Stimulated activated CD8-positive, alpha-beta memory T cell treated with anti-CD3 and anti-CD28 coated beads, Interleukin-12 subunit alpha, Interleukin-12 subunit beta, amount 100 ng/mL, for 24 hours (primary cell): ENCODE results near the gene COL5A1.

Experiments used
- DNase-seq: peaks from one replicate; pipeline ENCODE4 v3.0.0-alpha.2; 2020; ENCODE audit errors: extremely low read depth

The COL5A1 gene

DNA sequence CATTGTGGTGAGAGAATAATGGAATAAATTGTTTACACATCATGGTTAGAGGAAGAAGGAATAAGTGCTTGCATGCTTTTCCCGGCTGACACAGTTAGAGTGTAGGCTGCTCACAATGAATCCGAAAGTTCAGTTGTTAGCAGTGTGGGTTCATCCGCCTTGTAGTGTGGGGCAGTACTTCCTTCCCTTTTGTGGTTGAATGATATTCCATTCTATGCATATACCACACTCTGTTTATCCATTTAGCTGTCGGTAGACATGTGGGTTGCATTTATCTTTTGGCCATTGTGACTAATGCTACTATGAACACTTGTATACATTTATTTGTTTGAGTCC, 84.0 kb downstream of the COL5A1 start:
- no peak for DNase-seq

DNA sequence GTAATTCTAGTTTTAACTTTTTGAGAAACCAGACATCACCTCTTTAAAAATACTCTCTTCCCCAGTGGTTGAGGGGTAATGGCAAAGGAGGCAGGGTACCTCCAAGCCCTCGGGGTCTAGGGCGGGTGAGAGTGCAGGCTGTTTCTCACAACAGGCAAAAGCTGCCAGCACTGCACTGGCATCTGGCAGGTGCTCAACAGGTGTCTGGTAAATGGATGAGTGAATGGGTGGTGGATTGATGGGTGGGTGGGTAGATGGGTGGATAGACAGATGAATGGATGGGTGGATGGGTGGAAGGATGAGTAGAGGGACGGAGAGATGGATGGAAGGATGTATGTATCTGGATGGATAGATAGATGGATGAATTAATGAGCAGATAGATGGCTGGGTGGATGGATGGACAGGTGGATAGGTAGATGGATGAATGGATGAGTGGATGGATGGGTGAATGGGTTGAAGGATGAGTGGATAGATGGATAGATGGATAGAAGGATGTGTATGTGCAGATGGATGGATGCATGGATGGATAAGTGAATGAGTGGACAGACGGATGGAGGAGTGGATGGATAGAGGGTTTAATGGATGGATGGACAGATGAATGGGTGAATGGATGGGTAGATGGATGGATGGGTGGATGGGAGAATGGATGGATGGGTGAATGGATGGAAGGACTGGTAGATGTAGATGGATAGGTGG, 84.6 kb downstream of the COL5A1 start:
- no peak for DNase-seq

DNA sequence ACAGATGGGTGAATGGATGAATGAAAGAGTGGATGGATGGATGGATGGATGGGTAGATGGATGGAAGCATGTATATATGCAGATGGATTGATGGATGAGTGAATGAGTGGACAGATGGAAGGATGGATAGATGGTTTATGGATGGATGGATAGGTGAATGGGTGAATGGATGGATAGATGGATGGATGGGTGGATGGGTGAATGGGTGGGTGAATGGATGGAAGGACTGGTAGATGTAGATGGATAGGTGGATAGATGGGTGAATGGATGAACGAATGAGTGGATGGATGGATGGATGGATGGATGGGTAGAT, 85.1 kb downstream of the COL5A1 start:
- no peak for DNase-seq

DNA sequence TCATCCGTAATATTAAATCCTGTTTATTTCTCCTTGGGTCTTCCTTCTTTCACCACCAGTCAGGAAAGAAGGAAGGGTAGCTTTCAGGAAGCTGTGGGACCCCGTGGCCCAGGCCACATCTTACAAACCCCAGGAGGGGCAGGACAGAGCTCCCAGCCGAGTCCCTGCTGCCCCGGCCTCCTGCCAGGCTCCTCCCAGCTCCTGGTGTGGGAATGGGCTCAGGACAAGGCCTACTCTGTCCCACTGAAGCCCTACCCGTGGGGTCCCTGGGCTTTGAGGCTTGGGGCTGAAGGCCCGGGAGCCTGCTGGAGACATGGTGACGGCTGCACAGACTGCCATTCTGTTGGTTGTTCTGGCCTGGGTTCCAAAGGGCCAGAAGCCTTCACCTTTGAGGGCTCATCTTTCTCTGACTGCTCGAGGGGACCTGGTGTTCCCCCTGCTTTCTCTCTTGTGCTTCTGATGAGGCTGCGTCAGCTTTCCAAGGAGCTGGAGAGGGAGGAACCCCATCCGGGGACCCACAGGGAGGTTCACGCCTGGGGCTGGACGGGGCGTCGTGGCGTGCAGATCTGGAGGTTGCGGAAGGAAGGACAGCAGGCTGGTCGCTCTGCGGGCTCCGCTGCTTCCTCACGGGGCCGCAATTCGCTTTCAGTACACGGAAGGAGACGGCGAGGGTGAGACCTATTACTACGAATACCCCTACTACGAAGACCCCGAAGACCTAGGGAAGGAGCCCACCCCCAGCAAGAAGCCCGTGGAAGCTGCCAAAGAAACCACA, 86.6 kb downstream of the COL5A1 start:
- DNase-seq: no peak

DNA sequence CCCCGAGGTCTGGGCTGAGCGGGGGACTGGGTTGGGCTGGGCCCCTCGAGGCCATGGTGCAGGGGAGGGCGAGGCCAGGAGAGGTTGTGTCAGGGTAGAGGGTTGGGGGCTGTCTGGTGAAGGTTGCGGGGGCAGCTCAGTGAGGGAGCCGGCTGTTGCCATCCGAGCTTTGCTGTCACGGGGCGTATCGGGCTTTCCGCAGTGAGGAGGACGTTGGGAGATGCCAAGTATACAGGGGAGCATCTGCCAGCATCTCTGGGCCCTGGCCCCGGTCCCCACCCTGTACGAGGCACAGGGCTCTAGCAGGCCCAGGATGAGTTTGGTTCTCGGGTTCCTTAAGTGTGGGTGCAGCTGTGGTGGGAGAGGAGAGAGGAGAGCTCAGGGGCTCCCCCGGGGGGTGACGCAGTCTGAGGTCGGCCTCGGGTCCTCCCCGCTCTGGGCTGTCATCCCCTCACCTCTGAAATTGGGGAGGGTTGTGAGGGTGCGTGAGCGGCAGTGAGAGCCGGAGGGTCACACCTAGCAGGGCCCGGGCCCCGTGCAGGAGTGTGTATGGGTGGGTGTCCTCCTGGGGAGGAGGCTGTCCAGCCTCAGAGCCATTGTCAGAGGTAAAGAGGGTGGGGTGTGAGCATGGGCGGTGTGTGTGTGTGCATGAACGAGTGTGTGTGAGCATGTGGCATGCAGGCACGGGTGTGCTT, 87.3 kb downstream of the COL5A1 start:
- DNase-seq: no peak

DNA sequence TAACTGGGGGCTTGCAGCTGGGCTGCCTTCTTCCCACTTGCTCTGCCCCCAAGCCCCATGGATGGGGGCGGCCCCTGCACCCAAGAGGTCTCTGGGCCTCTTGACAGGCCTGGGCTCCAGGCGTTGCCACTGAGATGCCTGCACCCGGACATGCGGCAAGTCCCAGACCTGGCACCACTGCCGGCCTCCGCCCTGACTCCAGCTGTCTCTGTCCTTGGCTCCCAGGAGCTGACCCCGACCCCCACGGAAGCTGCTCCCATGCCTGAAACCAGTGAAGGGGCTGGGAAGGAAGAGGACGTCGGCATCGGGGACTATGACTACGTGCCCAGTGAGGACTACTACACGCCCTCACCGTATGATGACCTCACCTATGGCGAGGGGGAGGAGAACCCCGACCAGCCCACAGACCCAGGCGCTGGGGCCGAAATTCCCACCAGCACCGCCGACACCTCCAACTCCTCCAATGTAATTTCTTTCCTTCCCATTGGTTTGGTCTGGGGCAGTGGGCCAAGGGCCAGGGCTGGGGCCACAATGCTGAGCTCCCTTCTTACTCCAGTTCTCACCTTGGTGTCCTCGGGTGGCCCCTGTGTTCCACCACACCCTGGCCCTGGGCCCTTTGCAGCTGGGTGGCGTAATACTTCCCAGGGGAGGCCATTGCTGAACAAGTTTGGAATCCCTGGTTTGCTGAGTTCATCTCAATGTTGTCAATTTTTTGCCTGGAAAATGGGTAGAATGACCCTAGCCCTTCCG, 88.6 kb downstream of the COL5A1 start:
- no peak for DNase-seq

DNA sequence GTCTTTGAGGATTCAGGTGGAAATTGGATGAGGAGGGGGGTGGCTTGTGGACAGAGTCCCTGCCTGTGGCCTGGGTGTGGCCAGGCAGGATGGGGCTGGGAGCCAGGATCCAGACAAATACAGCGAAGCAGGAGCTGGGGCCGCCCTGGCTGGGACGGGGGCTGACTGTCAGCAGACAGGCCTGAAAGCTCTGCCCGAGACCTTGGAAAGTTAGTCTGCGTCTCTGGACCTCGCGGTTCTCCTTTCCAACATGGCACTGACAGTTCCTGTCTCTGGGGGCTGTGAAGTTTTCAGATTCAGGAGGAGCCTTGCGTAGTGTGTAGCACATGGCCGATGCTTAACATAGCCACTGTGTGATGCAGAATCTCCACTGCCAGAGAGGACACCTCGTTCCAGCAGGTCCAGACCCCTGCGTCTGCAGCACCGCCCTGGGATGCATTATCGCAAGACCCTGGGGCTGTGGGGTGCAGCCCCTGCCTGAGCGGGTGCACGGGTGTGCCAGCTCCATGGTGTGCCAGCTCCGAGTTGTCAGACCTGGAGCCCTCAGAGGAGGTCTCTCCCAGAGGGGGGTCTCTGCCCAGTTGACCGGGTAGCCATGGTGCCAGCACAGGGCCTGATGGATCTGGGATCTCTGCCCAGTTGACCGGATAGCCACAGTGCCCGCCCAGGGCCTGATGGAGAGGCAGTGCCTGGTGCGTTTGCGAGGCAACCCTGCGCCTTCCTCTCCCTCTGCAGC, 89.3 kb downstream of the COL5A1 start:
- no peak for DNase-seq

DNA sequence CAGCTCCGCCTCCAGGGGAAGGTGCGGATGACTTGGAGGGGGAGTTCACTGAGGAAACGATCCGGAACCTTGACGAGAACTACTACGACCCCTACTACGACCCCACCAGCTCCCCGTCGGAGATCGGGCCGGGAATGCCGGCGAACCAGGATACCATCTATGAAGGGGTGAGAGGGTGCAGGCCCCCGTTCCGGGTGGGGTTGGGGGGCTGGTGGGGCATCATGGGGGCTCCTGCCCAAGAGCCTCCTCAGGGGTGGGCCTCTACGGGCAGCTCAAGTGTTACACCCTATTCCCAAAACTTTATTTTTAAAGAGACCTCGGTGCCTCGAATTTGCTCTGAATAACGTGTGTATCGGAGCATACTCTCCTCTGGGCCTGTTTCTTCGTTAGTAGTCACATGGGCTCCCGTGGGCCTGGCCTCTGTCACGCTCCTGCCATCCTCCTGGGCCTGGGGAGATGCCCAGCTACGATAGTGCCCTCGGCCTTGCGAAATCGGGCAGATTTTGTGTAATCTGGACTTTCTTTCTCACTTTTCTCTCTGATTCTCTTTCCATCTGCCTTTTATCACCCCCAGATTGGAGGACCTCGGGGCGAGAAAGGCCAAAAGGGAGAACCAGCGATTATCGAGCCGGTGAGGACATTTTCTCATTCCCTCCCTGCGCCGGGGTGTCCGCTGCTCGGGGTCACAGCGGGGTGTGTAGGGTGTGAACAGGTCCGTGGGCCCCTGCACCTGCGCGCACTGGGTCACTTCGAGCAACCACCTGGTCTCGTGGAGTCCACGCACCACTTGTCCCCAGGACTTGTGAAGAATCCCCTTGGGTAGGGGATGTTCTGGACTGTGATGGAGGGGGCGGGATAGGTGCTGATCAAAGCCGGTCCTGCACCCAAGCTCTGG, 90.1 kb downstream of the COL5A1 start:
- DNase-seq: no peak

DNA sequence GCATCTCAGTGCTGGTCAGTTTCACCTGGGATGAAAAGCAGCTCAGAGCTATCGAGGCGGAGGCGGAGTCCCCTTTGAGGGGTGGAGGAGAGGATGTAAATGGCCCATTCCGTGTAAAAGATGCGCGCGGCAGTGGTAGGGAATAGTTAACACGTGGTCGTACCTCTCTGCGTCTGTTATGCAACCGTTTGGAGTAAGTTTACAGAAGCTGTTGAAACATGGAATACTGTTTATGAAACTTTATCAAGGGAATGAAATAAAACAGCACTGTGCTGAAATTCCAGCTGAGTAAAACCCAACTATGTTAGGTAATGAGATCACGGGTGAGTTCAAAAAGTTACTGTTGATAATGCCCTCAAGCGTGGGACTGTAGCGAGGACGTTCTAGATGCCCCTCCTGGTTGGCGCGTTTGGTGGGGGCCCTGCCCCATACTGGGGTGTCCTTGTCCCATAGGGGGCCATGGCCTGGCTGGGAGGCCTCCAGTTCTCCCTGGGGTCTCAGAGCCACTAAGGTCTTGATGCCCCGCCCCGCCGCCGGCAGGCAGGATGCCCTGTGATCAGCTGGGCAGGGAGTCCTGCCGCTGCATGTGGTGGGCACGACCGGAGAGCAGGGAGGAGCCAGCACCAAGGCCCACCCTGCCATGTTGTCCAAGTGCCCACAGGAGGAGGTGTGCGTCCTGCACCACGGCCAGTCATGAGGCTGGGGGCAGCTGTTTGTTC, 90.9 kb downstream of the COL5A1 start:
- no peak for DNase-seq

DNA sequence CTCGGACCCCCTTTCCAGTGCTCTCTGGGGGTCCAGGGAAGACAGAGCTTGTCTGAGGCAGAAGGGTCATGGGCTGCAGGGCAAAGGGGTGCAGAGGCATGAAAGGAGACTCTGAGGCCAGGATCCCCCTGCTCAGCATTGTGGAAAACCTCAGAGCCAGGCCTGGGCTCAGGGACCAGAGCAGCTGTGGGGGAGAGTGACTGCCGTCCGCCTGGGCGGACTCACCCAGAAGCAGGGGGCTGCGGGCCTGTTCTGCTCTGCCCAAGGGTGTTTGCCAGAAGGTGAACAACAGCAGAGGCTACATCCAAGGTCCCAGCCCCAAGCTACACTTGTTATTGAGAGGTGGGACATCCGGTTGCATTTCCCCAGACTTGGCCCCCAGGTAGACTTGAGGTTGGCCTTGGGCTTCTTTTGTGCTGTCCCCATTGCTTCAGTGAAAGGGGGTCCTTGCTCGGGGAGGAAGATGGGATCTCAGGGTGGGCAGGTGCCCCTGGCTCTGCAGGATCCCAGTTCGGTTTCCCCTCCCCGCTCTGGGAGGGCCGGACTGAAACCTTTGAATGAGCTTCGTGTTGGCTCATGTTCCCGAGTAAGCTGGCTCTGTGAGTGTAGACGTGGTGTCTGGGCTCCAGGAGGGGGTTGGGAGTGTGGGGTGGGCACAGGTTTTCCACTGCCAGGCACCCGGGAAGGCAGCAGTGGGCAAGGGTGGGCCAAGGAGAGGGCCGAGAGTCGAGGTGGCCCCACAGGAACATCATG, 92.1 kb downstream of the COL5A1 start:
- DNase-seq: no peak

DNA sequence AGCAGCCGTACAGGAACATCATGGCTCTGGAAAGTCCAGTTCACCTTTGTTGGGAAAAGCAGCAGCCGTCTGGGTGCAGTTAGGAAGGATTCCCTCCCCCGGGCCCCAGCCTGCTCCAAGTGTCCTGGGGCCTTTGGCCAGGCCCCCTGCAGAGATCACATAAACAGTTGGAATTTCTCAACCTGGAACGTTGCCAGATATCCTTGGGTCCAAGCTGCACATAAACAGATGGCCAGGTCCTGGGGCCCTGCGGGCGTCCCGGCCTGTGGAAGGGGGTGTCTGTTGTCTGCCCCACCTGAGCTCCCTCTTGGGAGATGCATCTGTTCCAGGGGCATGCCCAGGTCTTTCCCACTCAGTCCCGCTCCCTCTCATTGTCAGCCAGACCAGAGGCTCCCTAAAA, 92.7 kb downstream of the COL5A1 start:
- no peak for DNase-seq

DNA sequence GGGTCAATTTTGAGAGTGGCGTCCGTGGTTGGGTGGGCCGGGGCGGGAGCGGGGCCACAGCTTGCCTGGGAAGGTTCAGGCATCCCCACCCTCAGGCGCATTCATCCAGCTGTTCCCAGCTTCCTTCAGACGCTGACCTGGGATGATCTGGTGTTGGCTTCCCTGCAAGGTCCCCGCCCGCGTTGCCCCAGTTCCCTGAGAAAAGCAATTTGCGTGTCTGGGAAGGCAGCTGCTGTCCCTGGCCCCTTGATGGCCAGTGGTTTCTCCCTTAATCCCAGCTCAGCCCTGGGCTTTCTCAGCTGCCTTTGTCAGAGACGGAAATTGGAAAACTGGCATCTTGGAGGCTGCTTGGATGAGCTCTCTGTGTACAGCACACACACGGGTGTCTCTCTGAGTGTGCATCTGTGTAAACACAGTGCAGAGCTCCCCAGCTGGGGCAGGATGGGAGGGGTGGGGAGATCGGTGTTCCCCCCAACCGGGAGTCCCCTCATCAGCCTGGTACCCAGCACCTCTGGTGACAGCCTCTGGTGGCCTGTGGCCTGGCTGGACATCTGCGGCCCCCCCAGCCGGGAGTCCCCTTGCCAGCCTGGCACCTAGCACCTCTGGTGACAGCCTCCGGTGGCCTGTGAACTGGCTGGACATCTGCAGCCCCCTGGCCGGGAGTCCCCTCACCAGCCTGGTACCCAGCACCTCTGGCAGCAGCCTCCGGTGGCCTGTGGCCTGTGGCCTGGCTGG, 94.0 kb downstream of the COL5A1 start:
- DNase-seq: no peak

DNA sequence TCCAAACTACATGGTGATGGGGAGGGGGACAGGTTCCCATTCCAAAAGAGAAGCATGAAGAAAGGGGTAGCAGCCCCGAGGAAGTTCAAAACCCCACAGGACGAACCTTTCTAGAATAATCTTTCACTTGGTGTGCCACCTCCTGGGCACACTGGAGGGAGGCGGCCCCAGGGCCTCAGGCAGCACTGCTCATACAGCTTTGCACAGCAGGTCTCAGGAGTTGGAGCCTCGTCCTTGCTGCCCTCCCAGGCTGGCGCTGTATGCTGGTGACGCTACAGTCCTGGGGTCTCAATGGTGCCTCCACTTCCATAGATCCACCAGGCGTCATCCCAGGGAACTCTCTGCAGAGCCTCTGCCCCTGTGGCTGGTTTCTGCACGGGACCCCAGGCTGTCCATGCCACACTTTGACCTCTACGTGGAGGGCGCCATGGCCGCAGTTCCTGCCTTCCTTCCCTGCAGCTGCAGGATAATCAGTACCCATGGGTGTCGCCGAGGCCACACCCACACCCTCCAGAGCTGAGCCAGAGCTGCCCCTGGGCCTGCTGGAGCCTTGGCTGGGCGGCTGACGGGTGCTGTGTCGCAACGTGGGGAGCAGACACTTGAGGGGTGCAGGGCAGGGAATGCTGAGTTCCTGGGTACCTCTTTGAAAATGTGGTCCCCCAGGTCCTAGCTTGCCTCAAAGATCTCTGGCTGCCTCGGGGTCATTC, 95.3 kb downstream of the COL5A1 start:
- no peak for DNase-seq

DNA sequence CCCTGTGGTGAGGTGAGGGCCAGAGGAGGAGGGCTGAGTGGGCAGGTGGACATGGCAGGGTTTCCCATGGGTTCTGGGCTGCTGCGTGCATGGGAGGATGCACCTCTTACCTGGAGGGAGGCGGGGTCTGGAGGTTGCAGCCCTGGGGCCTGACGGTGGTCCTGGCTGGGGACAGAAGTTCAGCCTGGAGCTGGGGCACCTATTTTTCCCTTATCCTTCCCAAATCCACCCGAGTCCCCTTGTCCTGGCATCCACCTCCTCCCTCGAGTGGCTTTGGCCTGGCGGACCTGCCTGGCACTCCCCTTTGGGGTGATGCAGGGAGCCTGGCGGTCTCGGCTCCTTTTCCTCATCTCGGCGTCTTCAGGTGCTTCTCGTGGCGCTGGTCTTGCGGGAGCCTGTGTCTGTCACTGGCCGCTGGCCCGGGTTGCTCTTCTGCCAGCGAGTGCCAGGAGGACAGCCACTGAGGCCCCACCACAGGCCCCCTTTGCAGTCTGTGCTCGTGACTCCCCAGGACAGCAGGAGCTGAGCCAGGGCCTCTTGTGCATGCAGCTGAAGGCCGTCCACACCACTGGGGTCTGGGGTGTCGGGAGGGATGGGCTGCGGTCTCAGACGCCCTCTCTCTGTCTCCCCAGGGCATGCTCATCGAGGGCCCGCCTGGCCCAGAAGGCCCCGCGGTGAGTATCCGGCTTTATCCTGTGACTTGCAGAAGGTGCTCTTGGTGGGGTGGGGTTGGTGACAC, 96.4 kb downstream of the COL5A1 start:
- DNase-seq: no peak

DNA sequence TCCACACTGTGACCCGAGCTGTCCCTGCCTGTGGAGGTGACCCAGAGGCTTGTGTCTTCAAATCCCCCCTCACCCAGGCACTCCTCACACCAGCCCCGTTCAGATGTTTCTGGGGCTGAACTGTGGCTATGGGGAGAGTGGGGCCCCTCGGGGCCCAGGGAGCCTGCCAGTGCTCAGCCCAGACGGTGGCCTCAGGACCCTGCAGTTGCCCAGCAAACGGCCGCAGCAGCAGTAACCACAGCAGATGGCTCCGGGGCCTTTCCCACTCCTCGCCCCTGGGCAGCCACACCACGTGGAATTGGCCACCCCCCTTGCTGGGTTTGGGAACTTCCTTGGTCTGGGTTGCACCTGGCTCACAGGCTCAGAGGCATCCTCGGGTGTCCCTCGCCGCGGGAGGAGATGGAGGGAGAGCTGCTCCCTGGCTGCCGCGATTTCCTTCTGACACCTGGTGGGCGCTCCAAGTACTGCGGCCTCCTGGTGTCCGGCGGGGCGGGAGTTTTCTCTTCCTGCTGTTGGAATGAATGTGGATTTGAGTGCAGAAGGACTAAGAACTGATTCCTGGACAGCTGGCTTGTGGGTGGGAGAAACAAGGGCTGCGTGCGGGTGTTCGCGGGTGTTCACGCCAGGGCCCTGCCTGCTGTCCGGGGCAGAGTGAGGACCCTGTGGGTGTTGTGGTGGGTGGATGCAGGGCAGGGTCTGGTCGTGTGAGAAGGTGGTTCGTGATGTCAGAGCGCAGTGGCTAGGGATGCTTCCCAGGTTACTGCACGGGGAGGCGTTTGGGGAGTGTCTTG, 97.5 kb downstream of the COL5A1 start:
- DNase-seq: no peak

DNA sequence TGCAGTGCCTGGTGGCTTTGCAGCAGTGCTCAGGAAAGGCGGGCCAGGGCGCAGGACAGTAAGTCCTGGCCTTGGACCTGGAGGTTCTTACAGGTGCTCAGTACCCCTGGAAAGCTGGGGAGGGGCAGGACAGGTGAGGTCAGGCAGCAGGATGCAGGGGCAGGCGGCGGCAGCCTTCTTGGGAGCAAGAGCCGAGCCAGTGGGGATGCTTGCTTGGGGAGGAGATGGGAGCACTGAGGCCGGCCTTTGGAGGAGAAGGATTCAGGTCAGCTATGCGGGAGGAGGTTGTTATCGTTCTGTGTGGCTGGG, 98.0 kb downstream of the COL5A1 start:
- DNase-seq: no peak

DNA sequence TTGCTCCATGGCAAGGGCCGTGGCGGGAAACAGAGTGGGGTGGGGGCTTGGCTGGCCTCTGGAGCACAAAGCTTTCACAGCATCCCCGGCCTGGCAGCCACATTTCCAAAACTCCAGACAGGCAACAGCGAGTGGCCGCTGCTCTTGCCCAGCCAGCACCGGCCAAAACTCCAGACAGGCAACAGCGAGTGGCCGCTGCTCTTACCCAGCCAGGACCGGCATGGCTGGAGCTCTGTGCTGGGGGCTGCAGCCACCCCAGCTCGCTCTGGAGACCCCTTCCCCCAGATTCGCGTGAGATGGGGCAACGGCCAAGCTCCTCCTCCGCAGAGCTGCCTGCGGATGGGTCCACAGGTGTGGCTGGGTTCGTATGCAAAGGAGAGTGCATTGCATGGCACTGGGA, 98.5 kb downstream of the COL5A1 start:
- DNase-seq: no peak
